H1 (cell line): ENCODE measurements around the gene SLC7A5. TPM values are rescaled to one million over a fixed set of nuclear protein-coding genes. Genes with fewer than 3 reads are reported as not detected.
"Not testable (repeated sequence)": the region's sequence is repeated elsewhere in the genome, so short reads cannot be mapped to it uniquely, and the experiment has no call there.

ENCODE experiments used
- CTCF ChIA-PET: fragments of 300-600 bp; sonication (Branson Sonifier 250); formaldehyde crosslinking; loops from one replicate; lab custom pipeline; 2021; ENCODE audit not compliant: partially characterized antibody; lab: Charles Lee
- POLR2A ChIA-PET: fragments of 300-600 bp; sonication (Branson Sonifier 250); formaldehyde crosslinking; loops from one replicate; lab custom pipeline; 2021; ENCODE audit warnings: inconsistent platforms; ENCODE audit not compliant: partially characterized antibody; lab: Charles Lee
- DNase-seq, 2 experiments: peaks; one replicate each; pipeline versions ENCODE4 v3.0.0 to v3.0.0-alpha.2; 2010 to 2022; ENCODE audit warnings: low spot score in 2 of 2, low read depth in 1 of 2, mixed read lengths in 1 of 2
- FAIRE-seq: peaks from 2 replicates; lab custom pipeline; 2011; peaks lifted over from hg19 to GRCh38; lab: Jason Lieb, UNC
- H2AFZ ChIP-seq: 2 replicates; pipeline ENCODE4 v1.8.1; 2012; ENCODE audit warnings: low read length, inconsistent platforms
- H2AK5ac ChIP-seq: 2 replicates; pipeline ENCODE4 v1.6.1; 2013; ENCODE audit warnings: low read depth, low read length
- H2BK120ac ChIP-seq: replicated peaks from 2 replicates; pipeline ENCODE3; 2013; ENCODE audit warnings: low read depth, low read length, inconsistent platforms
- H2BK12ac ChIP-seq: 2 replicates; pipeline ENCODE4 v1.6.1; 2013; ENCODE audit warnings: low read depth, low read length
- H2BK15ac ChIP-seq: 2 replicates; pipeline ENCODE4 v1.6.1; 2013; ENCODE audit warnings: low read length
- H2BK20ac ChIP-seq: 2 replicates; pipeline ENCODE4 v1.6.1; 2013; ENCODE audit warnings: low read length
- H2BK5ac ChIP-seq: 2 replicates; pipeline ENCODE4 v1.6.1; 2013; ENCODE audit warnings: low read depth, low read length
- H3K14ac ChIP-seq: 2 replicates; pipeline ENCODE4 v1.6.1; 2013; ENCODE audit warnings: inconsistent platforms; ENCODE audit not compliant: insufficient read length
- H3K18ac ChIP-seq: 2 replicates; pipeline ENCODE4 v1.6.1; 2013; ENCODE audit warnings: low read length; ENCODE audit errors: extremely low read depth
- H3K23ac ChIP-seq: 2 replicates; pipeline ENCODE4 v1.6.1; 2013; ENCODE audit warnings: inconsistent platforms; ENCODE audit not compliant: insufficient read length
- H3K23me2 ChIP-seq: 2 replicates; pipeline ENCODE4 v1.6.1; 2013; ENCODE audit warnings: low read depth, low read length
- H3K27ac ChIP-seq: 2 replicates; pipeline ENCODE4 v1.6.1; 2011; ENCODE audit warnings: low read depth, low read length, inconsistent platforms
- H3K27me3 ChIP-seq, 4 experiments: replicated peaks in 1 of 4; 1 replicate in 1 of 4; 2 replicates in 3 of 4; pipeline versions ENCODE4 v1.6.1 to v1.8.1; 2011 to 2013; ENCODE audit warnings: low read length in 3 of 4, mild to moderate bottlenecking in 3 of 4, inconsistent platforms in 2 of 4, mixed read lengths in 2 of 4, moderate library complexity in 1 of 4; ENCODE audit not compliant: control insufficient read depth in 3 of 4, insufficient read depth in 3 of 4; ENCODE audit errors: extremely low read depth in 1 of 4
- H3K36me3 ChIP-seq, 4 experiments: 2 replicates each; pipeline versions ENCODE4 v1.6.1 to v1.8.1; 2011 to 2013; ENCODE audit warnings: mild to moderate bottlenecking in 4 of 4, low read length in 3 of 4, moderate library complexity in 2 of 4, control low read depth in 1 of 4, inconsistent platforms in 1 of 4; ENCODE audit not compliant: insufficient read depth in 4 of 4, control insufficient read depth in 2 of 4
- H3K4ac ChIP-seq: replicated peaks from 2 replicates; pipeline ENCODE3; 2013; ENCODE audit warnings: low read length, low read depth, mixed read lengths, inconsistent platforms; ENCODE audit not compliant: insufficient read length
- H3K4me1 ChIP-seq, 4 experiments: replicated peaks in 1 of 4; 1 replicate in 1 of 4; 2 replicates in 3 of 4; pipeline versions ENCODE4 v1.6.1 to v1.8.1; 2011 to 2013; ENCODE audit warnings: low read length in 3 of 4, inconsistent platforms in 2 of 4, mixed read lengths in 1 of 4; ENCODE audit not compliant: insufficient read depth in 4 of 4, control insufficient read depth in 3 of 4
- H3K4me2 ChIP-seq, 2 experiments: 2 replicates each; pipeline versions ENCODE4 v1.6.1 to v1.8.1; 2011 to 2013; ENCODE audit warnings: low read depth in 2 of 2, low read length in 2 of 2, control low read depth in 1 of 2, inconsistent platforms in 1 of 2, mild to moderate bottlenecking in 1 of 2; ENCODE audit not compliant: insufficient read depth in 1 of 2
- H3K4me3 ChIP-seq, 4 experiments: fragments of 200-600, 300-600 bp in 1 of 4; sonication (generic), shearing (Covaris generic), sonication (Bioruptor Twin) in 1 of 4; 2 replicates each; pipeline versions ENCODE4 v1.5.1 to v1.8.1; 2011 to 2016; ENCODE audit warnings: low read length in 4 of 4, low read depth in 3 of 4, control low read depth in 2 of 4, inconsistent platforms in 2 of 4, mild to moderate bottlenecking in 2 of 4, mixed read lengths in 1 of 4, moderate library complexity in 1 of 4; ENCODE audit not compliant: insufficient read depth in 2 of 4; ENCODE audit errors: extremely low read depth in 1 of 4
- H3K56ac ChIP-seq: replicated peaks from 2 replicates; pipeline ENCODE3; 2013; ENCODE audit warnings: low read depth, mild to moderate bottlenecking, mixed read lengths, low read length, inconsistent platforms; ENCODE audit not compliant: insufficient read length
- H3K79me1 ChIP-seq: 2 replicates; pipeline ENCODE4 v1.6.1; 2013; ENCODE audit warnings: low read depth, low read length, control low read depth
- H3K79me2 ChIP-seq, 2 experiments: 2 replicates each; pipeline versions ENCODE4 v1.6.1 to v1.8.1; 2012 to 2013; ENCODE audit warnings: low read length in 2 of 2, mild to moderate bottlenecking in 2 of 2, inconsistent platforms in 1 of 2; ENCODE audit not compliant: insufficient read depth in 2 of 2, control insufficient read depth in 1 of 2
- H3K9ac ChIP-seq, 4 experiments: replicated peaks in 1 of 4; 1 replicate in 1 of 4; 2 replicates in 3 of 4; pipeline versions ENCODE4 v1.6.1 to v1.8.1; 2011 to 2013; ENCODE audit warnings: low read depth in 3 of 4, low read length in 3 of 4, control low read depth in 2 of 4, mild to moderate bottlenecking in 2 of 4, moderate library complexity in 2 of 4, inconsistent platforms in 1 of 4; ENCODE audit errors: extremely low read depth in 1 of 4
- H3K9me3 ChIP-seq, 2 experiments: 2 replicates each; pipeline versions ENCODE4 v1.6.1 to v1.8.1; 2012 to 2013; ENCODE audit warnings: mild to moderate bottlenecking in 2 of 2, moderate library complexity in 2 of 2, control low read depth in 1 of 2, inconsistent platforms in 1 of 2, low read depth in 1 of 2, low read length in 1 of 2, mixed read lengths in 1 of 2; ENCODE audit not compliant: insufficient read depth in 2 of 2
- H4K20me1 ChIP-seq, 2 experiments: replicated peaks in 1 of 2; 2 replicates each; pipeline versions ENCODE3 to v1.8.1; 2011 to 2013; ENCODE audit warnings: inconsistent platforms in 2 of 2, low read length in 2 of 2, mild to moderate bottlenecking in 1 of 2; ENCODE audit not compliant: insufficient read depth in 2 of 2, control insufficient read depth in 1 of 2
- H4K5ac ChIP-seq: 2 replicates; pipeline ENCODE4 v1.6.1; 2013; ENCODE audit warnings: low read length, low read depth, mixed read lengths, inconsistent platforms; ENCODE audit not compliant: insufficient read length
- H4K8ac ChIP-seq: 2 replicates; pipeline ENCODE4 v1.8.0; 2013; ENCODE audit warnings: mild to moderate bottlenecking, moderate library complexity, low read length, inconsistent platforms; ENCODE audit not compliant: insufficient read depth; ENCODE audit errors: extremely low read depth
- H4K91ac ChIP-seq: replicated peaks from 2 replicates; pipeline ENCODE3; 2013; ENCODE audit warnings: low read length, mixed read lengths, inconsistent platforms; ENCODE audit not compliant: insufficient read length
- WGBS, 2 experiments: shearing (Covaris generic) in 1 of 2; methylation state at CpG; one replicate each; pipeline versions ENCODE4 v1.1.6 to v1.1.7; 2013 to 2015; ENCODE audit warnings: low lambda C conversion rate in 2 of 2, mixed read lengths in 2 of 2, inconsistent platforms in 1 of 2, low coverage in 1 of 2, missing lambda C conversion rate in 1 of 2; ENCODE audit not compliant: insufficient replicate concordance in 2 of 2, insufficient coverage in 1 of 2, insufficient read length in 1 of 2; ENCODE audit errors: extremely low coverage in 1 of 2, missing lambda C conversion rate in 1 of 2; 5-methylcytosine and 5-hydroxymethylcytosine counted together
- polyA plus RNA-seq, 7 experiments: library from polyadenylated mRNA; depleted of rRNA in 3 of 7; stranded (reverse) in 5 of 7; unstranded in 2 of 7; fragments of >200 nt in 5 of 7; fragments of 200-250 nt in 2 of 7; gene quantifications; 1 replicate in 5 of 7; 2 replicates in 1 of 7; 4 replicates in 1 of 7; pipeline versions ENCODE4 v1.2.1 to v1.2.3, GENCODE V29; 2011 to 2013; ENCODE audit warnings: missing spikeins in 2 of 7, mixed read lengths in 2 of 7
- total RNA-seq: library from RNA; stranded (reverse); fragmentation: NEBNext Ultra II Directional; extraction: Animal tissue kit (Norgen Biotek cat#: 25700); gene quantifications from 2 replicates; pipeline ENCODE4 v1.2.1, GENCODE V29; 2021

The SLC7A5 gene
- total and polyA plus RNA-seq, 2 of the 8 experiments (the other 6 are each of a cell fraction or from before 2014, with no cell fraction given) = 68.2 to 341 TPM

- WGBS, 2 experiments = 96% methylated on average over 24 of the region's 26 CpGs; no CpG with 5 or more reads in 1 of the 2 experiments
Observed at GRCh38 chr16:87862597-87863326, 6.5 kb downstream of the SLC7A5 start.

More at GRCh38 chr16:87862597-87863326, 6.5 kb downstream of the SLC7A5 start:
- CTCF ChIA-PET = interaction anchor here (4.0 to 12.4 kb wide), 2 partner anchors 11 to 83 kb away, joined by 18 to 181 read pairs; no protein-coding TSS in a partner anchor
- H3K4ac ChIP-seq, H3K14ac ChIP-seq, H3K4me3 ChIP-seq, H2AK5ac ChIP-seq, H3K9me3 ChIP-seq, H2BK15ac ChIP-seq, H3K9ac ChIP-seq, H3K23ac ChIP-seq, H2BK120ac ChIP-seq, H3K79me1 ChIP-seq, FAIRE-seq, H4K91ac ChIP-seq, H2BK12ac ChIP-seq, H3K4me2 ChIP-seq, H3K18ac ChIP-seq, DNase-seq, H3K56ac ChIP-seq, H2BK20ac ChIP-seq, H3K27ac ChIP-seq, H2AFZ ChIP-seq, H4K5ac ChIP-seq, H2BK5ac ChIP-seq, H3K4me1 ChIP-seq, H3K23me2 ChIP-seq: not testable (repeated sequence)
- H3K27me3 ChIP-seq = peaks cover 0 to 28% (median 16%) of the 10 kb centered on the region in 4 experiments; a peak in 5 of 7 replicates
- peaks cover 0 to 26% (median under 1%) of the 10 kb centered on the region in 4 experiments; a peak in 4 of 8 replicates for H3K36me3 ChIP-seq
- peak overlapping the region; percentile 68; the same call in 1 of the 2 replicates for H4K8ac ChIP-seq
- H4K20me1 ChIP-seq = peaks cover 12 to 17% of the 10 kb centered on the region in 2 experiments
- peaks cover 9 to 80% of the 10 kb centered on the region in 2 experiments; a peak in 3 of 4 replicates for H3K79me2 ChIP-seq
- POLR2A ChIA-PET = interaction anchor here (22.5 to 27.1 kb wide), 2 partner anchors 3 to 14 kb away, joined by 507 read pairs; partner anchors contain the start of gene SLC7A5
